HG03521 (cell line): ENCODE results near the gene ZC3H13.
"Not testable (repeated sequence)": the region's sequence is repeated elsewhere in the genome, so short reads cannot be mapped to it uniquely, and the experiment has no call there.

Source experiments
- ATAC-seq: cut with Tn5 transposase; IDR thresholded peaks from one replicate; pipeline ENCODE4 v1.9.1; 2021; ENCODE audit warnings: mild to moderate bottlenecking, moderate library complexity; ENCODE audit not compliant: unreplicated experiment

The ZC3H13 gene

DNA sequence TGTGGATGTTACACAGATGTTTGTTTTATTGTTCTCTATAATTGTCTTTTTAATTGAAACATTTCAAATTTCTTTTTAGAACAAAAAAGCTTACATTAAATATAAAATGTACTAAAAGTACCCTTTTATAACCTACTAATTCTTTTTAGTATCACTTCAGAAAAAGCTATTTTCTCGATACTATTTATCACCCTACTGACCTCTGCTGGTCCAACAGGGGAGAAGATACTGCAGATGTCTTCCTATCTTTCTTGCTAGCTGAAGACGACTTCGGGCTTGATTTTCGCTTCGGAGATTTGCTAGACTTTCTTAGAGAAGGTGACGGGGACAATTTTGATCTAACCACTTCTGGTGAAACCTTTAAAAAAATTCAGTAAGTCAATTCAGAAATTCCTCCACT is 42.4 kb downstream of the ZC3H13 start:
- no peak for ATAC-seq

DNA sequence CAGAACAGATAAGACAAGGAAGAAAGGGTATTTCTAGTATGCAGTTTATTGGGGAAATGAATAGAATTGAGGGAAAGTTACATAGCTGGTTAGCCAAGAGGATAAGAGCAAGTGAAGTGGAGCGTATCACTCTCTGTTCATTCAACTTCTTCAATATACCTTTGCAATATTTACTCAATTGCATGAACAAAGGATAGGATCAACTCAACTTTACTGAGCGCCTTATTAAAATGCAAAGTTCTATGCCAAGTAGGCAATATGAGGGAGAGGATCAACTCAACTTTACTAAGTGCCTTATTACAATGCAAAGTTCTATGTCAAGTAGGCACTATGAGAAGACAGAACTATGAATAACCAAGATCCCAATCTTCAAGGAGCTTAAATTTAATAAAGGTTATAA is 43.9 kb downstream of the ZC3H13 start:
- ATAC-seq = no peak

DNA sequence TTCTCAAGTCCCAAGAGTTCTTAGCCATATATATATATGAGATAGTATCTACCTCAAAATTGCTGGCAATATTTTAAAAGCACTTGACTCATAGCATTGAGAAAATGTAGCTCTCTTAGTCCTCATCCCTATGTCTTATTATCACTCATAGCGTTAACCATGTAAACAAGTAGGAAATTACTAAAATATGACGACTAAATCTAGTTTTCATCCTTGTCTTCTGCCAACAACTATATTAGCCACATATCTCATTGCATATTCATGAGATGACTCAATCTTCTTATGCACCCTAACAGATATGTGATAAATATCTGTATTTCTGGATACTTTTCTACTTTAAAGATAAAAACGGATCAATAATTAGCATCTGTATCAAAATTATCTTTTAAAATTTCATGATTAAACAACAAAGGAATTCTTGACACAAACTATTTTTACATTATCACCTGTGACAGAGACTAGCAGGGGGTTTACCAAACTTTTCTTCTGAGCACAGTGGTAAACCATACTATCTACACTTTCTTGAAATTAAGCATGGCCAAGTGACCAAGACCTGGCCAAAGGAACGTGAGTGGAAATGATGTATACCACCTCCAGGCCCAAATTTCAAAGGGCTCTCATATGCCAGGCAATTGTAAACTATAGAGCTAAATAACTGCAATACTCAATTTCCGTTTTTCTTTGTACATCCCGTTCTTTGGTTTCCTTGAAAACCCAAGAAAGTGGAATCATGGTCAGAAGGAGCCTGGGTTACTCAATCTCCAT is 45.7 kb downstream of the ZC3H13 start:
- no peak for ATAC-seq

DNA sequence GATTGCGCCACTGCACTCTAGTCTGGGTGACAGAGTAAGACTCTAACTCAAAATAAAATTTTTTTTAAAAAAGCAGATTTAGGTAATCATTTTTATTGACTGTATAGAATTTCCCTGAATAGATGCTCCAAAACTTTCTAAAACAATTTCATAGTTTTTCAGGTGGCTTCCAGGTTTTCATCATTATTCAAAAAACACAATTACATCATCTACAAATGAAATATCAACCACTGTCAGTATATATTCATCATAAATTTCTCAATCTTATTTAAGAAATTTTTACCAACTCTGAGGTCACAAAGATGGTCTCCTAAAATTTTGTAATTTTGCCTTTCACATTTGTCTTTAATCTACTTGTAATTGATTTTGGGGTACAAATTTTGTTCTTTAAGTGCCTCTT is 48.1 kb downstream of the ZC3H13 start:
- ATAC-seq = no peak

DNA sequence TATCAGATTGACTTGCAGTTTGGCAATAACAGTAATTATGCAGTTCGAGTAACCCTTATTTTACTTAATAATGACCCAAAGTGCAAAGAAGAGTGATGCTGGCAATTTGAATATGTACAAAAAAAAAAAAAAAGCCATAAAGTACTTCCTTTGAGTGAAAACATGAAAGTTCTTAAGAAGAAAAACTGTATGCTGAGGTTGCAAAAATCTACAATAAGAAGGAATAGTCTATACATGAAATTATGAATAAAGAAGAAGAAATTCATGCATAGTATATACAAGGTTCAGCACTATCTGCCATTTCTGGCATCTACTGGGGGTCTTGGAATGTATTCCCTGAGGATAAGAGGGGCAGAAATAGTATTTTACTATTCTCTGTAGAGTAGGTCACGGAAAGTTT is 55.9 kb downstream of the ZC3H13 start:
- no peak for ATAC-seq

DNA sequence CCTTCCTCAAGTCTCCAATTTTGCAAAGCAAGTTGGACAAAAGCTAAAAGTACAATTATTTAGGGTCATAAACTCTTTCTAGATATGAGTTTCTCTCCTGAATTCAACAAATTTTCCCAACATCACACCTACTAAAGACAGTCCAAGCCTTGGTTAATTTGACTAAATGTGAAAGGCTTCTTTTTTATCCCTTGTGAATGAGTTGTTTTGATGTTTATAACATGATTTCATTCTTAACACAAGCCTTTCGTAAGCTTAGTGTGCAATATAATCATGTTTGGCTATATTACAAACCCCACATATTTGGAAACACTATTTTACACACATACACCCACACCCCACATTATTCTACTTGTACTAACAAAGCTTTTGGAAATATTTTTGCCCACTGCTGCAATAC is 57.3 kb downstream of the ZC3H13 start:
- ATAC-seq = no peak

DNA sequence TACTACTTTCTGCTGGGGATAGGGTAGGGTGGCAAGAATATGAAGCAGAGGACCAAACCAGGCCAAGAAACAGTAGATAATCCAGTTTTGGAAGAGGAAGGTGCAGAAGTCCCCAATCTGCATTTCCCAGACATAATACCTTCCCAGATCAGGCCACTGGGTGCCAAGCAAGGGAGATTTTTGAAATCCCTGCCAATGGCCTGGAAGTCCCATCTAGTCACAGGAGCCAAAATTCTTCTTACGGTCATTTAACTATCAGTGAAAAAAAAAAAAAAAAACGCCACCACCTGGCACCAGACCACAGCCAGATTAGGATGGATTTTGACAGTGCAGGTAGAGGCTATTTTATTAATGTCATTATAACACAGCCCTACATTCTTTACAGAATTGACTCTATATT is 57.8 kb downstream of the ZC3H13 start:
- no peak for ATAC-seq

DNA sequence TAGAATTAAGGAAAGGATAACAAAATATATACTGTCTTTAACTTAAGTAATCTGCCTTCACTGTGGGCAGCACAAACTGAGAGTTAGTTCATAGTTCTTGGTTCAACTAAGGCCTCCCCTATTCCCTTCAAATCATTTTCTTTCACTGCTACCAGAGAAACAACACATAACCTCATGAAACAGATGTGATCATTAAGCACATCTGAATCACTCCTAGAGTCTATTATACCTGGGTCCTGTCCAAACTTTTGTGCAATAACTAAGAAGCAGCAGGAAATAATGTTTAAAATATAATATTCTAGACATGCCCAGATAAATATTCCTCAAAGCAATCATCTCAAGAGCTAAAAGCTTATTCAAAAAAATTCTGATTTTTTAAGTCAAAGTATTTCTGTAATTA is 62.9 kb downstream of the ZC3H13 start:
- no peak for ATAC-seq

DNA sequence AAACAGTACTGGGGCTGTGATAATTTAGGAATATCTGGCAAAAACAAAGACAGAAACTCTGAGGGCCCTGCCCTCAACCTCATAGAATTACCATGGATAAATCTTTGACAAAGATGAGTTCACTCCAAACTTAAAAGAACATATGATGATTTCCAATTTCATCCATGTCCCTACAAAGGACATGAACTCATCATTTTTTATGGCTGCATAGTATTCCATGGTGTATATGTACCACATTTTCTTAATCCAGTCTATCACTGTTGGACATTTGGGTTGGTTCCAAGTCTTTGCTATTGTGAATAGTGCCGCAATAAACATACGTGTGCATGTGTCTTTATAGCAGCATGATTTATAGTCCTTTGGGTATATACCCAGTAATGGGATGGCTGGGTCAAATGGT is 71.4 kb downstream of the ZC3H13 start:
- ATAC-seq = not testable (repeated sequence)

DNA sequence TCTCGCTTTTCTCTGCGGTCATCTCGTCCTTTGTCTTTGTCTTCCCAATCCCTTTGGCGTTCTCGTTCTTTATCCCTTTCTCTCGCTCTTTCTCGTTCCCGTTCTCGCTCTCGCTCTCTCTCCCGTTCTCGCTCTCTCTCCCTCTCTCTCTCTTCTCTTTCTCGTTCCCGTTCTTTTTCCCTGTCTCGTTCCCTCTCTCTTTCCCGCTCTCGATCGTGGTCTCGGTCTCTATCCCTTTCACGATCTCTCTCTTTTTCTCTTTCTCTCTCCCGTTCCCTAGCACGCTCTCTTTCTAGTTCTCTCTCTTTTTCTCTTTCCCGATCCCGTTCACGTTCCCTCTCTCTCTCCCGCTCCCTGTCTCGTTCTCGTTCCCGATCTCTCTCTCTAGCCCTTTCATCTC is 77.2 kb downstream of the ZC3H13 start:
- no peak for ATAC-seq

DNA sequence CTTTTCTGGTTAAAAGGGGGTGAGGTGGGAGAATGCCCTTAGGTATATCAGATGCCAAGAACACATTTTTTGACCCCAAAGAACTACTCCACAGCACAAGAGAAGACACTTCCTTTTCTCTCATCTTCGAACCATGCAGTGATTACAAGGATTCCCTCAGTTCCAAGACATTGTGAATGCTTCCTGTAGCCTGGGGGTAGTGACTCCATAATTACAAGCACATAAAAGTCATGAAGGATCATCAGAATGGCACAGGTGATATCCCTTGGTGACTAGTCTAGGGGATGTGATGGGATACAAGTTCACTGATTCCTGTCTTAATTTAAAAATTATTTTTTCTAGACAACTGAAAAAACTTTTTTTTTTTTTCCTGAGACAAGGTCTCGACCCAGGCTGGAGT is 78.0 kb downstream of the ZC3H13 start:
- ATAC-seq = no peak

DNA sequence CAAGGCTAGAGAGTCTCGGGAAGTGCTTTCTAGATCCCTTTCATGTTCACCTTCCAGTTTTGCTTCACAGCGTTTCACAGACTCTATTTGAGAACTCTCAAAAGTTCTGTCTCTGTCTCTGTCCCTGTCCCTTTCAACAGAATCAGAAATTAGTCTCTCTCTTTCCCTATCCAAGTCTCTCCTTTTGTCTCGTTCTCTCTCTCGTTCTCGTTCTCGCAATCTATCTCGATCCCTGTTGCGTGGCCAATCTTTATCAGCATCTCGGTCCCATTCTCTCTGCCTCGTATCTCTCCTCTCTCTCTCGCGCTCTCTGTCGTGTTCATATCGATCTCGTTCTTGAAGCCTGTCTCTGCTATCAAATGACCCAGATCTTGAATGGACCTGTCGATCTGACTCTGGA is 85.0 kb downstream of the ZC3H13 start:
- ATAC-seq = no peak

DNA sequence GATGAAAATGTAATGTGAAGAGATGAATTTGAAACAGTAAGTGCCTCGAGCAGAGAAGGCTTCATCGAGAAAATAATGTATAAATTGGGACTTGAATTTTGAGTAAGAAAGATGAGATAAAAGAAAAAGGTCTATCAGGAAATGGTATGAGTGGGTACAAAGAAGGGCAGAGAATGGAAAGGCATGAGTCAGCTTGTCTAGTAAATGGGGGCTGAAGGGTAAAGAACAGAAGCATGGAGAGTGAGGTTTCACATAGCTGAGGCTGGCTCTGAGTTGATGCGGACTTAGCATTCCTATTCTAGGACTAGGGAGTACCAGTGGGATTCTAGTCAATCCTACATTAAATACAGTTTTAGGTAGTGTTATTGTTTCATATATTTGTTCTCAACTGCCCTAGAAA is 85.8 kb downstream of the ZC3H13 start:
- ATAC-seq = no peak

DNA sequence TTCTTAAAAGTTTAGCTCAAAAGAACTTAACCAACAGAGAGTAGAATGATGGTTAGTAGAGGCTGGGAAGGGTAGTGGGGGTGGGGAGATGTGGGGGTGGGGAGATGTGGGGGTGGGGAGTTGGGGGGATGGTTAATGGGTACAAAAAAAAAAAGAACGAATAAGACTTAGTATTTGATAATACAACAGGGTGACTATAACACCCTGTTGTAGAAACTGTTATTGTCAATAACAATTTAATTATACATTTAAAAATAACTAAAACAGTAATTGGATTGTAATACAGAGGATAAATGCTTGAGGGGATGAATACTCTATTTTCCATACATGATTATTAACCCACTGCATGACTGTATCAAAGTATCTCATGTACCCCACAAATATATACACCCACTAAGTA is 91.1 kb downstream of the ZC3H13 start:
- ATAC-seq = no peak

DNA sequence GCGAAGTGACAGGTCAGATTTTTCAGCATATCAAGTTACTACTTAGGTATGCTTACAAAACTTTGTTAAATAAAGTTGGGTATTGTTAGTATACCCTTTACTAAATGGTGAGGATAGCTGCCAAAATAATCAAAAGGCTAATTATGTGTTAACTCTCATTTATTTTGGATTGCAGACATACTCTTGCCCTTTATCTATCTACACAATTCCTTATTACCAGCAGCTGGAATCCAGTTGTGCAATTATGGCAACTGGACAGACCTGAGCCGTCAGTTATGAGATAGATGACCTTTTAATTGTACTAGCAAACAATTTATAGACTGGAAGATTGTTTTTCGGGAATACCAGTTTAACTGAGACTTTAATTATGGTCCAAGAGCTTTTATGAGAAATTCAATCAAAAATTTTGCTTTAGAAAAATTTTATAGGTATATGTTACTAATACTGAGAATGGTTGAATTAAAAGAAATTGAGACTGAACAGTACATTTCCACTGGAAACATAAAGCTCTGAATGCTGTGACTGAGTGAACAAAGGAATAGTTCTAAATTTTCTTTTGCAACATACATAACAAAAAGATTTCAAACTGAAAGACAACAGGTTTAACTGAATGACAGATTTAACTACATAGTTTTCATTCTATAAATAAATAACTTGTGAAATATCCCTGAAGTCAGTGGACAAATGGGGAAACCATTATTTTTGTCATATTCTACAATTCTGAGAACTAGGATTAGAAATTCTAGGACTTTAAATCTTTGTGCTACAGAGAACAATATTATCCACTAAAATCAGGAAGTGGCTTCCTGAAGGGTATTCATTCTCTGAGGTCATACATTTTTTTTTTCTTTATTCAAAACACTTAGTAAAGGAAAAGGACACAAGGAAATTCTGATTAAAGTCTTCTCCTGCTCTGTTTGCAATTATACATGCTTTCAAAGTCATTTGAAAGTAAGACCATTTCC is 97.4 kb downstream of the ZC3H13 start:
- ATAC-seq = no peak

DNA sequence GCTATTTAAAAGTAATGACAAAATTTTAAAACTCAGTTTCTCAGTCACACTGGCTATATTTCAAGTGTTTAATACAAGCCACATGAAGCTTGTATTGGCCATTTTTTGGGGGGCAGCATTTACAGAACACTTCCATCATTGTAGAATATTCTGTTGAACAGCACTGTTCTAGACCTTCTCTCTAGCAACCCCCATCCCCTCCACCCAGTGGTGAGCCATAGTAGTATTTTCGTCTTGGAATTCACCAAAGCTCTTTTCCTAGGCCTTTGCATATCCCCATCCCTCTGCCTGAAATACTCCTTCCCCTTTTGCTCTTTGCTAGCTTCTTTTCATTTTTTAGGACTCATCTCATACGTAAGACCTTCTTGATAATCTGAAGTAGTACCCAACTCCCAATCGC is 99.5 kb downstream of the ZC3H13 start:
- ATAC-seq = no peak

DNA sequence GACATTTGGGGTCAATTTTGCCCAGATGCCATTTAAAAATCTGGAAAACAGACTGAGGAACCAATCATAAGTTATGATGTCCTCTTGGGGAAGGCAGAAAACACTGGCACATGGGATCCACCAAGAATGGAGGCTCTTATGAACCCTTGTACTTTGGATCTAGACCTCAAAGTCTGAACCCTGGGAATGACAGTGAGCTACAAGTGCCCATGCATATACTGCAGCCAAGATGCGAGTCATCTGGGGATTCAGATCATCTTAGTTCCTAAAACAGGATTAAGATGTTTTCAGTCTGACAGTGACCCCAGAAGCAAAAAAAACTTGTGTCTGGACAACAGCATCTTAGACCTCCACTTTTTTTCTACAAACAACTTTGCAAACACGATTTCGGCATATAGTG is 100.8 kb downstream of the ZC3H13 start:
- no peak for ATAC-seq

DNA sequence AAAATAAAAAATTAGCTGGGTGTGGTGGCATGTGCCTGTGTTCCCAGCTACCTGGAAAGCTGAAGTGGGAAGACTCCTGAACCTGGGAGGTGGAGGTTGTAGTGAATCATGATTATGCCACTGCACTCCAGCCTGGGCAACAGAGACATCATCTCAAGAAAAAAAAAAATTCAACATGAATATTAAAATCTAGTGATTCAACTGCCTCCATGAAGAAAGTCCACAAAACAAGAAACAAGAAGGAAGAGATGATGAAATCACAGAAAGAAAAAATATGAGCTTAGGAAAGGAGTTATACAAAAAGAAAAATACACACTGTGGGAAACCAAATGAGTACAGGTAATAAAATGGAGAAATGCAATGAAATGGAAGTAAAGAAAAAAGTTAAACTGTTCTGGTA is 101.4 kb downstream of the ZC3H13 start:
- ATAC-seq = no peak

DNA sequence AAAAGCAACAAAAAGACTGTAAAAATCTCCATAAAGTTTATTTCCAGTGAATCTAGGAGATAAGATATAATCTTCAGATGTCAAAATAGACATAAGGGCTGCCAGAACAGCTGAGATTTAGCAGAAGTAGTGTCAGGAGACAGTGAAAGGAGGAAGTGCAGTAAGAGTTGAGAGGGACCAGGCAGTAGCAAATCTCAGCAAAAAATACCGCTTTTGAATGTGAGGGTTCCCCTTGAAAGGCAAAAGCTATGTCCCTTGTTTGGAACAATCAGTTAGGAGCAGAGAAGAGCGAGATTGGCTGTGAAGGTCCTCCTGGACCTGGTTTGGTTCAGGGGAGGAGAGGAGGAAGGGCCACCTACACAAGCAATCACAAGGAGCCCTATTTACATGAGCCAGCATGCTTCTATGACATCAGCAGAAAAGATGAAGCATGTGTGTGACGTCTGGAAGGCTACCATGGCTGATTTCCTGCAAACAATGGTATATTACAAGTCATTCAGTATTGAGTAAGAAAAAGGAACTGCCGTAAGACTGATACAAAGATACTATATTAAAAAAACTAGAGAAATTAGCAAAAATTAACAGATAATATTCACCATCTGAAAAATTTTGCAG is 102.1 kb downstream of the ZC3H13 start:
- ATAC-seq = no peak

DNA sequence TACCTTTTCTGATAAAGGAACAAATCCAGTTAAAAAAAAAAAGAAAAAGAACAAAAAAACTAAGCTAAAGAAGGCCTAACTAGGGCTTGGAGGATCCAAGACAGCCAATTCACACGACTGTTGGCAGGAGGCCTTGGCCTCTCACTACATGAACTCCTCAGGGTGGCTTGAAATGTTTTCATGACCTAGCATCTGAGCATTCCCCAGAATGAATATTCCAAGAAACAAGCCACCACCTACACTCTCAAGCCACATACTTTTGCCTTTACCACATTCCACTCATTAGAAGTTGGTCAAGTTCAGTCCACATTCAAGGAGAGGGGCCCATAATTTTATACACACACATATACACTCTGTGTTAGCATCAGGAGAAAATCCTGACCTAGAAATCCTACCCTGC is 103.4 kb downstream of the ZC3H13 start:
- ATAC-seq = no peak

DNA sequence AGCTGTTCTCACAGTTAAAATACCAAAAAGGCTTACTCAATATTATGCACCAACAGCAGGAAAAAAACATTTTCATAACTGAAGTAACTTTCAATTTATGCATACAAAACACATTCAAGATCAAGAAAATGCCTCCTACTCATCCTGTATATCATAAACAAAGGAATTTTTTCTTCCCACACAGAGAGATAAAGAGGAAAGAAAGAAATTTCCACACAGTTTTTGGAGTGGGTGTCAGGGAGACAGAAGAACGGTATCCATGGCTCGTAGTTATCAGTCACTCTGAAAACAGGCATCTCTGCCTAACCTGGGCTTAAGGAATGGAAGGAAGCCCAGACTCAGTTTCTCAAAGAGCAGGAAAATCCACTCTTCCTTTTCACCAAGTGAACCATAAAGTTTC is 108.6 kb downstream of the ZC3H13 start:
- no peak for ATAC-seq

DNA sequence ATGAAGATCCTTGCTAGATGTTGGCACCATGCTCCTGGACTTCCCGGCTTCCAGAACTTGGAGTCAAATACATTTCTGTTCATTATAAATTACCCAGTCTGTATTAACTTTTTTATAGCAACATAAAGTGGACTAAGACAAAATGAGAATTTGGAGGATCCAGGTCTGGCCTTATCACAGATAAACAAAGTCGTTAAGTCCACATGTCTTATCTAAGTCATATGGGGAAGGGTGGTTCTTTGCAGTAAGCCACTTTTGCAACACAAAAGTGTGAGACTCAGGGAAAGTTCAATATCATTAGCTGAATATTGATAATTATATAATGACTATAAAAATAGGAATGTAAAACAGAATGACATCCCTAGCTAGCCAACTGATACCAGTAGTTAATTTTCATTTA is 109.4 kb downstream of the ZC3H13 start:
- no peak for ATAC-seq
